ENCODE results near the gene ATXN7L2.

The ATXN7L2 gene

DNA sequence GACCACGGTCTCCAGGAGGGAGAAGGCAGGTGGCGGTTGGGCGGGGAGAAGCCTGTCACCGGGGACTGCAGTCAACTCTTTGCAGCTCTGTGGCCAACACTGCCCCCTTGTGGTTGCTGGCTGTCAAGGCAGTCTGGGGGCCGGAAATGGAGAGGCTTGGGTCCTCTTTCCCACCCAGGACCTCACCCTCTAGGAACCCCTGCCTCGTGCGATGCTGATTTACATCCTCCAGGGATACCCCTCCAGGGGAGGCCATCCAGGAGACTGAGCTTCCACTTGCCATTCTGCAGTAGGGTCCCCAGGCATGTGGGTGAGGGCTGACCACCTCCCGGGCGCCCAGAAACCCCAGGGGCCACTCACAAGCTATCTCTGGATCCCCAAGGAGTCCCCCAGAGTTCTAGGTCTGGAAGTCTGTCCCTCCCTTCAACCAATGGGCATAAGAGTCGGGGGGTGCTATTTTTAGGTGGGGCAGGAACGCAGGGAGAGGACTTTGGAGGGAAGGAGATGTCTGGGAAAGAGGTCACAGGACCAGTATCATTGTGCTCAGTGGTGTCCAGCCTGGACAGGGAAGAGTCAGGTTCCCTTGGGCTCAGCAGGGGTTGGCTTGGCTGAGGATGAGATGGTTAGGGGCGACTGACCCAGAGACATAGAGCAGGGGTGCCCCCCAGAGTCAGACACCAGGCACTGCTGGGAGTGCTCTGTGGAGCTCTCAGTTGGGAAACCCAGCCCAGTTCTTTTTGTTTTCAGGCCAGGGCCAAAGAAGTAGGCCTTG, 48.8 kb downstream of the ATXN7L2 start:
- Histone ChIP-seq H3K27ac (ENCODE audit: low read length) (no peak overlapping the region), H3K27me3 (ENCODE audit: control insufficient read depth, insufficient read depth, low read length) (no peaks in the 10 kb centered on the region), H3K36me3 (ENCODE audit: control insufficient read depth, insufficient read depth, low read length) (no peaks in the 10 kb centered on the region), H3K9me3 (ENCODE audit: control insufficient read depth, insufficient read depth, low read length) (no peaks in the 10 kb centered on the region), H3K4me3 (ENCODE audit: low read length) (no peak overlapping the region), H3K4me1 (ENCODE audit: control insufficient read depth, insufficient read depth, low read length) (no peaks in the 10 kb centered on the region)
- DNase-seq (ENCODE audit: low read depth, low spot score), result peak; percentile 80
- WGBS (ENCODE audit: insufficient coverage, insufficient read length), result no CpG with 5 or more reads among the region's 12 CpGs

DNA sequence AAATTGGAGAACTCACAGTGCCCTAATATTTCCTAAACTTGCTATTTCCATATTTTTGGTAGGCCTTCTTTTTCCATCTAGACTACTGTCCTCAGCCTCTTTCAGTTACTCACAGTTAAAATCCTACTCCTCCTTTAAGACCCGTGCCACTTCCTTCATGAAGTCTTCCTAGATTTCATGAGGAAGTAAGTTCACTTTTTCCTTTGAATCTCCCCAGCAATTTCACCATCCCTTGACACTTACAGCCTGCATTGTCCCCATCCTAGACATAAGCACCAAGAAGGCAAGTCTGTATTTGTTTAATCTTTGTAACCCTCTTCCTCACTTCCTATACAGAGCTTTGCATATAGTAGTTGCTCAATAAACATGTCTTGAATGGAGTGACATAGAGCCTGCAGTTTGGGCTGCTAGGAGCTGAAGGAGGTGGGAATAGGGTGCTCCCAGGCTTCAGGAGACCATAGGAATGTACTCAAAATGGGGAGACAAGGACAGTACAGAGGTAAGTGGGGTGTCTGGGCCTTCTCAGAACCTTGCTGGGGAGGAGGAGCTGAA, 50.7 kb downstream of the ATXN7L2 start:
- H3K27ac ChIP-seq (ENCODE audit: low read length), result no peak overlapping the region
- WGBS (ENCODE audit: insufficient coverage, insufficient read length), result no CpG with 5 or more reads among the region's 1 CpG
- no peak for DNase-seq (ENCODE audit: low read depth, low spot score)
- no peaks in the 10 kb centered on the region for H3K9me3 ChIP-seq (ENCODE audit: control insufficient read depth, insufficient read depth, low read length)
- H3K27me3 ChIP-seq (ENCODE audit: control insufficient read depth, insufficient read depth, low read length), result no peaks in the 10 kb centered on the region
- no peaks in the 10 kb centered on the region for H3K4me1 ChIP-seq (ENCODE audit: control insufficient read depth, insufficient read depth, low read length)
- H3K36me3 ChIP-seq (ENCODE audit: control insufficient read depth, insufficient read depth, low read length), result no peaks in the 10 kb centered on the region
- H3K4me3 ChIP-seq (ENCODE audit: low read length), result no peak overlapping the region

DNA sequence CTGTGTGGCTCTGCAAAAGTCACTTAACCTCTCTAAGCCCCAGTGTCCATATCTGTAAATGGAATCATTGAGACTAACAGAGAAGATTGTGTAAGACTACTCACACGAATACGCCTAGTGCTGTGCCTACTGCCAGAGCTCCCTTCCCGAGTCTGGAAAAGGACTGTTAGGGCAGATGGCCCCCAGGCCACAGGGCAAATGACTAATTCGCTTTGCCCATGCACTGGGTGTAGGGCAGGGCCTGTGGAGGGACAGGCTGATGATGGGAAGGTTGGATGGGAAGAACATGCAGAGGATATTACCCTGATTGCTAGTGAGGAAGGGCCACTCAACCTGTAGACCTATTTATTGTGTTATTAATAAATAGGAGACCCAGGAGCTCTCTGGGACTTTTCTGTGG, 51.8 kb downstream of the ATXN7L2 start:
- no peak overlapping the region for H3K4me3 ChIP-seq (ENCODE audit: low read length)
- H3K9me3 ChIP-seq (ENCODE audit: control insufficient read depth, insufficient read depth, low read length), result no peaks in the 10 kb centered on the region
- no CpG with 5 or more reads among the region's 4 CpGs for WGBS (ENCODE audit: insufficient coverage, insufficient read length)
- no peaks in the 10 kb centered on the region for H3K4me1 ChIP-seq (ENCODE audit: control insufficient read depth, insufficient read depth, low read length)
- no peak overlapping the region for H3K27ac ChIP-seq (ENCODE audit: low read length)
- DNase-seq (ENCODE audit: low read depth, low spot score), result no peak
- no peaks in the 10 kb centered on the region for H3K27me3 ChIP-seq (ENCODE audit: control insufficient read depth, insufficient read depth, low read length)
- no peaks in the 10 kb centered on the region for H3K36me3 ChIP-seq (ENCODE audit: control insufficient read depth, insufficient read depth, low read length)

DNA sequence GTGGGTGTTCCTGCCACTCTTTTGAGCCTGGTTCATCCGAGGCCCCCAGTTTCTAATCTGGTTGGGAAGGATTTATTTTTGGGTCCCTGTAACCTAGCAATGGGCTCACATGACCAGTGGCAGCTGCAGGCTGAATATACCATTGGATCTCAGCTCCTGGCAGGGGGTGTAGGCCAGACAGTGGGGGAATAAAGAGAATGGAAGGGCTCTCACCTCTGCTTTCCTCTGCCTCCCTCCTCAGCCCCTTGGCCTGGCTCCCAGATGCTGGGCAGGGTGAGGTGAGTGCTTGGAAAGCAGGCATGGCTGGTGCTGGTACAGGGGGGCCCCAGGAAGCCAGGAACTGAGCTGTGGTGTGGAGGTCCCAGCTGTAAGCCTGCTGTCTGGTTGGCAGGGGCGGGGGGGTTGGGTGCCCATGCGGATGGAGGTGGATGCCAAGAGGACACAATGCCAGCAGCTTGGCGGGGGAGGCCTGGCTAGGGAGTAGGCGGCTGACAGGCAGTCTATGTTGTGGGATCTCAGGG, 52.3 kb downstream of the ATXN7L2 start:
- Histone ChIP-seq H3K4me1 (ENCODE audit: control insufficient read depth, insufficient read depth, low read length) (no peaks in the 10 kb centered on the region), H3K4me3 (ENCODE audit: low read length) (no peak overlapping the region), H3K36me3 (ENCODE audit: control insufficient read depth, insufficient read depth, low read length) (no peaks in the 10 kb centered on the region), H3K27ac (ENCODE audit: low read length) (no peak overlapping the region), H3K27me3 (ENCODE audit: control insufficient read depth, insufficient read depth, low read length) (no peaks in the 10 kb centered on the region), H3K9me3 (ENCODE audit: control insufficient read depth, insufficient read depth, low read length) (no peaks in the 10 kb centered on the region)
- WGBS (ENCODE audit: insufficient coverage, insufficient read length), result no CpG with 5 or more reads among the region's 5 CpGs
- no peak for DNase-seq (ENCODE audit: low read depth, low spot score)

DNA sequence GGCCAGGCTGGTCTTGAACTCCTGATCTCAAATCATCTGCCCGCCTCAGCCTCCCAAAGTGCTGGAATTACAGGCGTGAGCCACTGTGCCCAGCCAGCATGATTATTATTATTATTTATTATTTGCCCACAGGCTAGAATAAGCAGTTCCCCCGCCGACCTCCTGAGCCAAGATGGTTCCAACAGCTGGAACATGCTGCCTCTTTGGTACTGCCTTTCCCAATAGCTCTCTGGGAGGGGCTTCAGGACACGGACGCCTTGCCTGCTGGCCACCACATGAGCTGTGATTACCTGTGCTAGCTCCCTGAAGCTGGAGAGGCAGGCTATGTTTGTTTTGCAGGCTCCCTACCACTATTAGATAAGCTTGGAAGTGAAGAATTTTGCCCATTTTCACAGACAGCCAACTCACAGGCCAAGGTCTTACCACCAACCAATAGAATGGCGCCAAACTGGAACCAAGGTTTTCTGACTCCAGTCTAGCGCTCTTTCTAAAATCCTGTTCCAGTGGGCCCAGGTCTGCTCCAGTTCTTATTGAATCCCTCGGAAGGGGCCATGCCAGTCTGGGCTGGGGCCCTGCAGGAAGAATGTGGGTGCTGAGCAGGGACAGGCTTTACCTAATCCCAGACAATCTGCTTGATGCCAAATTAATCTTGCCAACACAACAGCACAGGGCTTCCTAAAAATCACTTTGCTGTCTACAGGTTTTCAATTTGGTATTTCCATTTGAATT, 53.9 kb downstream of the ATXN7L2 start:
- WGBS (ENCODE audit: insufficient coverage, insufficient read length), result no CpG with 5 or more reads among the region's 9 CpGs
- no peak overlapping the region for H3K27ac ChIP-seq (ENCODE audit: low read length)
- no peaks in the 10 kb centered on the region for H3K36me3 ChIP-seq (ENCODE audit: control insufficient read depth, insufficient read depth, low read length)
- no peaks in the 10 kb centered on the region for H3K9me3 ChIP-seq (ENCODE audit: control insufficient read depth, insufficient read depth, low read length)
- DNase-seq (ENCODE audit: low read depth, low spot score), result no peak
- no peaks in the 10 kb centered on the region for H3K27me3 ChIP-seq (ENCODE audit: control insufficient read depth, insufficient read depth, low read length)
- no peaks in the 10 kb centered on the region for H3K4me1 ChIP-seq (ENCODE audit: control insufficient read depth, insufficient read depth, low read length)
- H3K4me3 ChIP-seq (ENCODE audit: low read length), result no peak overlapping the region

DNA sequence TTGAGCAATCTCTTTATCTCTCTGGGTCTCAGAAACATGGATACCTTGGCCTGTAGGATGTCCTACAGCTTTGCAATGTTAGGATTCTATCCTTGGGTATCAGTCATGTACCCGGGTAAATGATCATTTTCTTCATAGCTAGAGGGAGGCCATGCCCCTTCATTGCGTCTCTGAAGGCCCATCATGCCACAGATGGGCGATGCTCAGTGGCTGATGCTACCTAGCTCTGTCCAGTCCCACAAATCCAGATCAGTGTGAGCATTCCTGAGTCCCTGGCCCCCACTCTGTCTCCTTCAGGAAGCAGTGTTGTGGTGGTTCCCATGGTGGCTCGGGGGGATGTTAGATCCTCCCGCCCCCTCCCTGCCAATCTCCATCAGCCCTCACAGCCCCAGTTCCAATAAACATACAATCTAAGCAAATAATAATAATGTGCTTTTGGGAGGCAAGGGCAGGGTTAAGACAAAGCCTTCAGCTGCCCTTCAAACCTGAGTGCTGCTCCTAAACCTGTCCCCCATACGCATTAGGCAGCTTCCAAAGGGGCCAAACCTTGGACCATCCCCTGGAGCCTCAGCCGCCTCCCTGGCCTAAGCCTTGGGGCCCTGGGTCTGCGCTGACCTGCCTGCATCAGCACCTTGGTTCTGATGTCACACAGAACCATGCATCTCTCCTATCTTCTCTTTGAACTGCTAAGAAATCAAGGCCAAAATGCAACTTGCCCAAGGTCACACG, 55.3 kb downstream of the ATXN7L2 start:
- no peak for DNase-seq (ENCODE audit: low read depth, low spot score)
- Histone ChIP-seq H3K4me3 (ENCODE audit: low read length) (no peak overlapping the region), H3K27me3 (ENCODE audit: control insufficient read depth, insufficient read depth, low read length) (no peaks in the 10 kb centered on the region), H3K9me3 (ENCODE audit: control insufficient read depth, insufficient read depth, low read length) (no peaks in the 10 kb centered on the region), H3K27ac (ENCODE audit: low read length) (no peak overlapping the region), H3K36me3 (ENCODE audit: control insufficient read depth, insufficient read depth, low read length) (no peaks in the 10 kb centered on the region), H3K4me1 (ENCODE audit: control insufficient read depth, insufficient read depth, low read length) (no peaks in the 10 kb centered on the region)
- WGBS (ENCODE audit: insufficient coverage, insufficient read length), result no CpG with 5 or more reads among the region's 9 CpGs

DNA sequence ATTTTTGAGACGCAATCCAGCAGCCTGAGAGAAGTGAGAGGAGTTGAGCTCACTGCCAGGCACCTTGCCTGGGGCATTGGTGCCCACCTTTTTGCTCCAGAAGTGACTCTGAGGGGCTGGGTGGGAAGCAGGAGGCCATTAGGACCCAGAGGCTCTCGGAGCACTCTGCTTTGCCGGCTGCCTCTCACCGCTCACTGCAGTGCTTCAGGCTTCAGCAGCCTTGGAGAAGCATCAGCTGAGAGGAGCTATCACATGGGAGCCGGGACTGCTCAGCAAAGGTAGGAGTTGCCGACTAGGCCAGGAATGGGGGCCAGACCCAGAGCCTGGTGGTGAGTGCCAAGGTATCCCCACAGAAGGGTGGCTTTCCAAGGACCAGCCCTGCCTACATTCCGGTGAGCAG, 56.0 kb downstream of the ATXN7L2 start, which contains the start of gene GPR61:
TSS of gene GPR61 (plus strand) at position 197 of the 400 bp plus-strand sequence. CDS start 3,151 bp downstream, outside the sequence.
- H3K27ac ChIP-seq (ENCODE audit: low read length), result no peak within 1 kb of the TSS
- H3K36me3 ChIP-seq (ENCODE audit: control insufficient read depth, insufficient read depth, low read length), result no peaks in the 10 kb centered on the region
- WGBS (ENCODE audit: insufficient coverage, insufficient read length), result no CpG with 5 or more reads among the region's 7 CpGs
- no peak for DNase-seq (ENCODE audit: low read depth, low spot score)
- no peaks in the 10 kb centered on the region for H3K27me3 ChIP-seq (ENCODE audit: control insufficient read depth, insufficient read depth, low read length)
- H3K4me1 ChIP-seq (ENCODE audit: control insufficient read depth, insufficient read depth, low read length), result no peaks in the 10 kb centered on the region
- no peak within 1 kb of the TSS for H3K4me3 ChIP-seq (ENCODE audit: low read length)
- H3K9me3 ChIP-seq (ENCODE audit: control insufficient read depth, insufficient read depth, low read length), result no peaks in the 10 kb centered on the region

DNA sequence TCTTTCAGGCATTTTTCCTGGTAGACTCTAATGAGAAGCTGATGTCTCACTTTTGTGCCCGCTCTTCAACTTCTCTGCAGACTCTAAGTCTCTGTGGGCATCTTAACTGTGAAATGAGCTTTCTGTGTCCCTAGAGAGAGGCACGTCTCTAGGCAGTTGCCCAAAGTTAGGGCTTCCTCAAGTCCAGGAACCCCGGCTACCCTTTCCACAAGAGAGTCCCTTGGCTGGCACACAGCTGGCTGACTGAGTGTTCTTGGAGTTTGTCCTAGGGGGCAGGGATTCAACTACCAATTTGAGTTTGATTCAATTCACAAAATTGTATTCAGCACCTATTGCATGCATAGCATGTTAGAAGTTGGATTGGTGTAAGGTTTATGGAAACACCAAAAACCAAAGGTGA, 57.4 kb downstream of the ATXN7L2 start:
- WGBS (ENCODE audit: insufficient coverage, insufficient read length), result no CpG with 5 or more reads among the region's 3 CpGs
- no peaks in the 10 kb centered on the region for H3K4me1 ChIP-seq (ENCODE audit: control insufficient read depth, insufficient read depth, low read length)
- H3K4me3 ChIP-seq (ENCODE audit: low read length), result no peak overlapping the region

More for the DNA sequence above, 57.4 kb downstream of the ATXN7L2 start:
- H3K9me3 ChIP-seq (ENCODE audit: control insufficient read depth, insufficient read depth, low read length), result no peaks in the 10 kb centered on the region
- no peak for DNase-seq (ENCODE audit: low read depth, low spot score)
- H3K27ac ChIP-seq (ENCODE audit: low read length), result no peak overlapping the region
- H3K36me3 ChIP-seq (ENCODE audit: control insufficient read depth, insufficient read depth, low read length), result no peaks in the 10 kb centered on the region
- H3K27me3 ChIP-seq (ENCODE audit: control insufficient read depth, insufficient read depth, low read length), result no peaks in the 10 kb centered on the region
